GM11168 (cell line): ENCODE measurements around the gene PIAS4.

Source experiments
- in situ Hi-C: fragments of 300-500 bp; cut with MboI; formaldehyde crosslinking; loops from one replicate; pipeline ENCODE4 v1.12.0; 2022; ENCODE audit warnings: low sequenced_read_pairs; ENCODE audit not compliant: unreplicated experiment

PIAS4 gene

DNA sequence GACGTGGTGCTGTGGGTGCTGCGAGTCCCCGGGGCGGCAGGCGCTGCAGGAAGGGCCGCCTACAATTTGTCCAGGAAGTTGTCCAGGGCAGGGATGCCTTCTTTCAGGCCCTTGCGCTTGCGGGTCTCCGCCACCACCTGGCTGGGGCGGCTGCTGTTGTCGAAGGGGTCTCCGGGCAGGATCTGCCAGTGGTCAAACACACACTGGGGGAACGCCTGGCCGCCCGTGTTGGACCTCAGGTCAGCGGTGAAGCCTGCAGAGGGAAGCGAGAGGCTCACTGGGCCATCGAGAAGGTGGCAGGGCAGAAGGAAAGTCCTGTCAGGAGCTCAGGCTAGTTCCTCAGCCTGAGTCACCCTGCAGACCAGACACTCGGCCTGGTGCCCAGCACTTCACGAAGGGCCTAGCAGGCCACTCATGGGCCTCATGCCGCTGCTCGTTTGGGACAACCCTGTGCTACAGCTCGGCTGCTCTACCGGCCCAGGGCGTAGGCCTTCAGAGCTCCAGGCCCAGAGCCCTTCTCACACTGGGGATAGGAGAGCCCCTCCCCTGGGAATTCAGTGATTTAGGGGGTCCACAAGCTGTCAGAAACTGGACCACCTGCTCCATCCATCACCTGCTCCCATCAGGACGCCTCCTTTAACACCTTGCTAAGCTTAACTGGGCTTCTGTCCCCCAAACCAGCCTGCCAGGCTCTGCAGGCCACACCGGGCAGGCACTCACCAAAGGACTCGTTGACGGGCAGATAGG, 30.9 kb upstream of the PIAS4 start:
- in situ Hi-C loops: no loop called here

DNA sequence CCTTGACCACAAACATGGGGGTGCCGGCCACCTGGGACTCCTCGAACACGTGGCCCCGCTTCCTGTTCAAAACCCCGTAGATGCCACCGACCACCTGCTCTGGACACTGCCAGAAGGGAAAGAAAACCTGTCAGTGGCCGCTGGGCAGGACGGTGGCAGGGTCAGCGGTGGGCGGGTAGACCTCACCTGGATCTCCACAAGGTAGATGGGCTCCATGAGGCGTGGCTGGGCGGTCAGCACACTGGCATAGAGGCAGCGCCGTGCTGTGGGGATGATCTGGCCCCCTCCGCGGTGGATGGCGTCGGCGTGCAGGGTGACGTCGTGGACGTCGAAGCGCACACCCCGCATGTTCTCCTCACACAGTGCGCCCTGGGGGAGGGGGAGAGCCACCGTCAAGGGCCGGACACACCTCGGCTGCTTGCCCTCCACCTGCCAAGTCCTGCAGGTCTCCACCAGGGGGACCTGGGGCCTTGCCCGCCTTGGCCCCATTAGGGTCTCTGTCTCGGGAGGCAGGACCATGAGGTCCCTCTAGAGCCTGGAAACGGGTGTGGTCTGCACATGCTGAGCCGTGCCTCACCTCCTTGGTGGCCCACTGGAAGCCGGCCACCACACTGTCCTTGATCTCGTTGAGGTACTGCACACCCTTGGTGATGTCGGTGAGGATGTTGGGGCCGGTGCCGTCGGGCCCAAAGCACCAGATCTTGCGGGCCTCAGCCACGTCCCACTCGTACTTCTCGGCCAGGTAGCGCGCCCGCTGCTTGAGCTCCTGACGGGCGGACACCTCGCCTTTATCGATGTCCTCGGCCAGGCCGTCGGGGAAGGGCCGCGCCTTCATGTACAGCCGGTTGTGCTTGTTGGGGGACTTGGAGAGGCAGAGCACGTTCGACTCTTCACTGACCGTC, 30.0 kb upstream of the PIAS4 start:
- in situ Hi-C loops: no loop called here

DNA sequence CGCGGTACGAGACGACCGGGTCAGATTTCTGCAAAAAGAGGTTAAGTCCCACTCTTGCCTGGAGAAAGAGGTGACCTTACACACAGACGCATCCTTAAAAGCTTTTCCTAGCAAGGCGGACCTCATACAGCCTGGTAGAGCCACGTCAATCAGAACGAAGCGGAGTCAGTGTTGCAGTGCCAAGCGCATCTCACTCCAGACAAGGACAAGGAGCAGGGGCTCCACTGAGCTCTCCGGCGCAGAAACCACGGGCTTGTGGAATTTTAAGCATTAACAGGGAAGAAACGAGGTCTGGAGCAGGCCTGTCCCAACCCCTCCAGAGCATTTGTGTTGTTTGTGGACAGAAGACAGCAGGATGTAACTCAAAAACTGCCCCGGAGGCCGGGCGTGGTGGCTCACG, 29.4 kb upstream of the PIAS4 start:
- in situ Hi-C loops: no loop called here

DNA sequence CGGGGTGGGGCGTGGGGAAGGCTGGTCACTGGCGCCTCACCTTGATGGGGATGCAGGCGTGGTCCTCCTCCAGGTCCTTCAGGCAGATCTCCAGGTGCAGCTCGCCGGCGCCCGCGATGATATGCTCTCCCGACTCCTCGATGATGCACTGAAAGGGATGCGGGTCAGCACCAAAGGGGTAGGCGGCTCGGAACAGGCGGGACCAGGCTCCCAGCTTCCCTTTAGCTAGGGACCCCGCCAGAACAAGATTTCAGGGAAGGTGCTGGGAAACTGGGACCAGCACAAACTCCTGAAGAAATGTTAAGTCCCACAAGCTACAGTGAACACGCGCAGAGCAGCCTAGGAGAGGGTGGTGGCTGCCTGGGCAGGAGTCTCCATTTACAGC, 28.3 kb upstream of the PIAS4 start:
- in situ Hi-C loops: no loop called here

DNA sequence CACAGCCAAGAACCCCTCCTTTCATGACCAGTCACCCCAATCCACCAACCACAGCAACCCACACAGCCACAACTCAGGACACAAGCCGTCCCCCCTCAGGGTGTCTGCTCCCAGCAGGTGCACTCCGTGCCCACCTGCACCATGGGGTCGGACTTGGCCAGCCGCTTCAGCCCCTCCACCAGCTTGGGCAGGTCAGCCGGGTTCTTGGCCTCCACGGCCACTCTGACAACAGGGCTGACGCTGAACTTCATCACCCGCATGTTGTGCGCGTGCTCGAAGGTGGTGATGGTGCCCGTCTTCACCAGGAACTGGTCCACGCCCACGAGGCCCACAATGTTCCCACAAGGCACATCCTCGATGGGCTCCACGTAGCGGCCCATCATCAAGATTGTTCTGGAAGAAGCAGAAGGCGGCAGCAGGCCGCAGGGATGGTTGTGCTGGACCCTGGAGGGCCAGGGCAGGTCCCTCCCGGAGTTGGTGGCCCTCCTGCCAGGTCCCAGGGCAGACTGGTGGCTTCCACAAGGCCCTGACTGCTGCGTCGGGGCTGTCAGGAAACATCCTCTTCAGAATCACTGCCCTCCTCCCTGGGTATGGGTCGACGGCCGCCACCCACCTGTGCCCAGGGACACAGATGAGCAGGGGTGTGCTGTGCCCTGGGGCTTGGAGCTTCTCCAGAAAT, 27.7 kb upstream of the PIAS4 start:
- in situ Hi-C loops: no loop called here

DNA sequence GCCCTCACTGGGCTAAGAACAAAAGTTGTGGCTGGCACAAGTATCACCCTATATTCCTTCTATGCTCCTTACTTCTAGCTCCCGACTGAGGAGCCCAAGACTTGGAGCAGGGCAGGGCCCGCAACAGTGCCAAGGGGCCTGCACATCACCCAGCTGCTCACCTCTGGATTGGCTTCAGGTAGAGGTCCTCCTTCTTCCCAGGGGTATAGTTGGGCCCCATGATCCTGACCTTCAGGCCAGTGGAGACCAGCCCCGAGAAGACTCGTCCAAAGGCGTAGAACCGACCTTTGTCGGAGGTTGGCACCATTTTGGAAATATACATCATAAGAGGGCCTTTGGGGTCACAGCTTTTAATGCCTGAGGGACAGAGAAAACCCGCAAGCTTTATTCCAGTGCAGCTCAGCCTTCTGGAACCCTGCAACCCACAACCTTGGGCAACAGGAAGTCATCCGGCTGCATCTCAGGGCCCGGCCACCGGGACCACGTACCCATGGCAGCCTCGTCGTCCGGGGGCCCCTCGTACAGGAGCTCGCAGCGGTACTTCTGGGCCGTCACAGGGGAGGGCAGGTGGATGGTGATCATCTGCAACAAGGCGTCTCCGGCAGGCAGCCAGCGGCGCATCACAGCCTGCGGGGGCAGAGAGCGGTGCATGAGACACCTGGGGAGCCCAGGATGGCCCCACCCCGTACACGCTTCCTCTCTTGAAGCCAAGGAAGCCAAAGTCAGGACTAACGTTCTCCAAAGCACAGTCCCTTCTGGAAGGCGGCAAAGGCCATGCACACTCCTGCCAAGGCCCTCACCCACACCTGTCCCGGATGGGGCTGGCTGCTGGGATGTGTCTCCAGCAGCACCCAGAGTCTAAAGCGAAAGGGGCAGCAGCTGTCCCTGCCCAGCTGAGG, 26.9 kb upstream of the PIAS4 start:
- in situ Hi-C loops: no loop called here

DNA sequence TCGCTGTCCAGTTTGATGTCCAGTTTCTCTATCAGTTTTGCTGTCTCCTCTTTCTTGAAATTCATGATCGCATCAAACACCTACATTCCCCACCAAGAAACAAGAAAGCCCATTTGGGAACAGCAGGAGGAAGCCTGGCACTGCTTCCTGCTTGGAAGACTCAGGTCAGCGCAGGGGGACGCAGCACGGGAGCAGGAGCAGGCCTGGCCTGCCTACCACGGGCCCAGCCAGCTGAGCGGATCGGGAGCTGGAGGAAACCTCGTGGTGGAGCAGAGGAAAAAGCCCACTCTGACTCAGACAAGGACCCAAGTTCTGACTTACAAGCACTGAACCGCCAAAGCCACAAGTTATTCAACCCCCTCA, 26.2 kb upstream of the PIAS4 start:
- in situ Hi-C loops: no loop called here

DNA sequence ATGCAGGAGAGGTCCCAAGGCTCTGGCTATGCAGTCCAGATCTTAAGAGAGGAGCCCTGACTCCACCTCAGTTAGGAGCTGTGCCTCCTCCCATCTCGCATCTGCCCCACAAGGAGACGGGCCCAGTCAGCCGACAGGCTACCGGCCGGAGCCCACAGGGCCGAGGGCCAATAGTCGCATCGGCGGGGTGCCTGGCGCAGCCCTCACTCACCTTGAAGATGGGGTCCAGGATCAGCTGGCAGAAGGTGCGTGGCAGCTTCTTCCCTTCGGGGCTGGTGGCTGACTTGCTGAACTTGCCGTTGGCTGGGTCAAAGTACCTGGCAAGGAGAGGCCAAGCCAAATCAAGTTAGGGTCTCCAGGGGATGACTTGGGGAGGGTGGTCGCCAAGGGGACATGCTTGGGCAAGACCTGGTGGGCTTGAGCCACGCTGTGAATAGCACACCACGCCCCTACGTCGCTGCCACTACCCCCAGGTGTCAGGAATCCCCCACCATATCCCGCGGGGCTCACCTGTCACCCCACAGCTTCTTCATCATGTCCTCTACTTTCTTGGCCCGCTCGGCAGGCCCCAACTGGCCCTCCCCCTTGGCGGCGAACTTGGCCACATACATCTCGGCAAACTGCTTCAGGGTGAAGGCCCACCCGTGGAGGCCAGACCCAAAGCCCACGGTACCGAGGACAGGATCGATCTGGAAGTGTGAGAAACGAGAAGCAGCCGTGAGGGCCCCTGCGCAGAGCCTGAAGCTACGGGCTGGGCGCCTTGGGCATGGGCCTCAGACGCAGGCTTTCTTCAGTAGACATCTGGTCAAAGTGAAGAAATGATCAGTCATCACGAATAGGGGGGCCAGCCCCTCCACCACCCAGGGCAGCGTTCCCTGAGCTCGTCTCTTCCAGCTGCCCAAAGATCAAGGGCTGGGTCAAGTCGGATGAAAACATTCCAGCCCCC, 25.5 kb upstream of the PIAS4 start:
- in situ Hi-C loops: no loop called here

DNA sequence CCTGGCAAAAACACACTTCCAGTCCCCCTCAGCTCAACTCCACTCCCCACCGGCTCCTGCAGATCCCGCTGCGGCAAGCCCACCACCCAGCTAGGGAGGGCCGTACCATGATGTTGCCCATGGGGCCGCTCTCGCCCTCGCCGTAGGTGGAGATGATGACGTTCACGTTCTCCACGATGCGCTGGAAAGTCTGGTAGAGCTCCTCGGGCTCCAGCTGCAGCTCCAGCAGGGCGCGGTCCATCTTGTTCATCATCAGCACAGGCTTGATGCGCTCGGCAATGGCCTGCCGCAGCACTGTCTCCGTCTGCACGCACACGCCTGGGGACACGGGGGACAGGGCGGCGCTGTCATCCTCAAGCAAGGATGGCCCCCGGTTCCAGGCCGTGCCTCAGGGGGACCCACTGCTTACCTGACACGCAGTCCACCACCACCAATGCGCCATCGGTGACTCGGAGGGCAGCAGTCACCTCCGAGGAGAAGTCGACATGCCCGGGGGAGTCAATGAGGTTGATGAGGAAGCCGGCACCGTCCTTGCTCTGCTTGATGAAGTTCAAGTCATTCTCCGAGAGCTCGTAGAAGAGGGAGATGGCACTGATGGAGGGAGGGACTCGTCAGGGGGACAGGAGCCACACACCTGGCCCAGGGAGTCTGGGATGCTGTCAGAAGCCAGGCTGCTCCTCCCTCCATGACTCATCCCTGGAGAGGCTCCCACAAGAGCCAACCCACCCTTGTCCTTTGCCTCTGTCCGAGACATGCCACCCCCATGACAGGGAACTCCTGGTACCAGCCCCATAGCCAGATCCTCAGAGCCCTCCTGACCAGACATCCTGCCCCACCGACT, 24.6 kb upstream of the PIAS4 start:
- in situ Hi-C loops: no loop called here

DNA sequence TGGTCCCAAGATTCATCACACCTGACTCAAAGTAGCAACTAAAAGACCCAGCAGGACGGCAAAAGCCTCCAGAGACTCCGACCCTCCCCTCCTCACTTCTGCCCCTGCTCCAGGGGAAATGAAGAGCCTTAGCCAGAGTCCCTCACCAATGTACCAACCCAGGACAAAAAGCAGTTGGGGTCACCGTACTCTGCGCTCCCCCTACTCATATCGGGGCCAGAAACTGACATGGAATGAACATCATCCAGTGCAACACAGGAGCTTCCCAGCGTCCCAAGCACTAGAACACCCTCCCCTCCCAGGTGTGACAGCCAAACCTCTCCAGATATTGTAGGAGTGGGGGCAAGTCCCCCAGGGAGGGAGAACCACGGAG, 24.0 kb upstream of the PIAS4 start:
- in situ Hi-C loops: no loop called here

DNA sequence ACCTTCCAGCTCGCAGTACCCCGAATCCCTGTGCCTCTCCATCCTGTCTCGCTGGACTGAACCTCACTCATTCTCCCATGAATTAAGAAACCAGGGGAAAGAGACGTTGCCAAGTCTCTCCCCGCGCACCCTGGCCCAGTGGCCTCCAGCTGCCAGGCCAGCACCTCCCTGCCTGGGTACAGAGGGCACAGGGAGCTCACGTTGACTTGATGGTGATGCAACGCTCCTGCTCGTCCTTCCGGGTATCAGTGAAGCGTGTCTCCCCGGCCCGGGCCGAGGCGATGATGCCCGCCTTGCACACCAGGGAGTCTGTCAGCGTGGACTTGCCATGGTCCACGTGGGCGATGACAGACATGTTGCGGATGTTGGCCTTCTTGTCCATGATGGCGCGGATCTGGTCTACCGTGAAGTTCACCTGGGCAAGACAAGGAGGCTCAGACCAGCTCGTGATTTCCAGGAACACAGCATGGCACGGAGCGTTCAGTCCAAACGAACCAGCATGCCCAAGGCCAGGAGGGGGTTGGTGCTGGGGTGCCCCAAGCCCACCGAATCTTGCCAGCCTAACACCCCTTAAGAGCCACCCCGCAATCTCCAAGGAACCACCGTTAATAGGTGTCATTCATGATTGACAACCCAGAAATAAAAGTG, 23.5 kb upstream of the PIAS4 start:
- in situ Hi-C loops: no loop called here

DNA sequence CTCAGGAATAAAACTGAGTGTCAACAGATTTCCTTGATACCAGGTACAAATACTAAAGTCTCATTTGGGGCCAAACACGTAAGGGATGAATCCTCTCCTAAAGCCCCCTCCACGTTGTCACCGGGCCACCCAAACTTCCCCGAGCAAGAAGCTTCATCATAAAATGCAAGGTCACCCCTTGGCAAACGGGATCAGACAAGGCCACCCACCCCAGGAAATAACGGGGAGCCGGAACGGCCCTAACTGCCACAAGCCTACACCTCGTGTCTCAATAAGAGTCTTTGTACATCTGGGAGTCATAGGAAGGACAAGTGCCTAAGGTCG, 23.0 kb upstream of the PIAS4 start:
- in situ Hi-C loops: no loop called here

DNA sequence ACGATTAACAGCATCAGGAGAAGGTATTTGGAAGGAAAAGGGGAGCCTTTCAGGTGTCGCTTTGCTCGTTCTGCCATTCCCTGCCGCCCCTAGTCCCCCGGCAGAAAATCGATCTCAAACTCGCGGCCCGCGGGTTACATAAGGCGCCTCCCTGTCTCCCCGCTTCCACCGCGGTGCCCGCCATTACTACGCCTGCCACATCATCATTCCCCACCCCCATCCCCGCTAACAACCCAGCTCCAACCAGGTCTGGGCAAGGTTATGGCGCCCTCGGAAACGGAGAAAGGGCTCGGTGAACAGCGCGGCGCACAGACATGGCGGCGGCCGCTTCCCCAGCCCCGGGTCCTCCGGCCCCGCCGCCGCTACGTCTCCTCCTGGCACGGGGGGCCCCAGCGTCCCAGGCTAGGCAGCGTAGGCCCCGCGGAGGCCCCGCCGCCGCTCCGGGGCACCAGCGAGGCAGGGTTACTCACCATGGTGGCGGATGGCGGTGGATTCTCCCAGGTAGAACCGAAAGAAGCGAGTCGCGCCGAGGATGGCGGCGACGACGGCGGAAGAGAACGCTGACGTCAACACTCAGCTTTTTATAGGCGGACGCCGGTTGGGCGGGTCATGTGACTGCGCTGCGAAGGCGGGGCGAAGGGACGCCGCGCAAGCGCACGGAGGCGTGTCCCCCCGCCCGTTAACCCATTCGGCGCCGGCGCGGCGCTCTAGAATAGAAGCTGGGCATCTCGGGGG, 22.5 kb upstream of the PIAS4 start, which contains the start of gene EEF2:
EEF2 (minus strand) TSS at position 556 of the 735 bp plus-strand sequence; CDS start at position 473, 83 bp downstream.
- in situ Hi-C loops: no loop called here

DNA sequence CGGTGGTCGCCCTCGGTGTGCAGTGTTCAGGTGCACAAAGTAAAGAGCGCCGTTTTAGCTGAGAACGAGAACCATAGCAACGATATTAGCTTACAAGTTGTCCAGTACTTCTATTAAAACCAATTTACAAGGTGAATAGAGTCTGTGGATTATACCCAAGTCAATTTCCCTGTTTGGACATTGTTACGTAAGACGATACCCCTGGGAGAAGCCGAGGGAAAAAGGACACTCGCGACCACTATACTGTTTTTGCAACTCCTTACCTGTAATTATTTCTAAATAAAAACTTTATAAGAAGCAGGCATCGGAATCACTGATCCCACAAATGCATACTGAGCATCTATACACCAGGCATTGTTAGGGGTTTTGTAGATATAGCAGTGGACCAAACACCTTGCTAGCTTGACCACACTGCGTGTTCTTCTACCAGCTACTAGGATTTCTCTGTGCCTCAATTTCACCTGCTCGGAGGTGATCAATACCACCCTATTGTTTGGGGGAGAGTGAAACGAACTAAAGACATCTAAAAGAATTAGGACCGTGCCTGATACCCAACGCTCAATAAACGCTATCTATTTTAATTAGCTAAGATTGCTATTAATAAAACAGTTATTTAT, 21.8 kb upstream of the PIAS4 start:
- in situ Hi-C loops: no loop called here

DNA sequence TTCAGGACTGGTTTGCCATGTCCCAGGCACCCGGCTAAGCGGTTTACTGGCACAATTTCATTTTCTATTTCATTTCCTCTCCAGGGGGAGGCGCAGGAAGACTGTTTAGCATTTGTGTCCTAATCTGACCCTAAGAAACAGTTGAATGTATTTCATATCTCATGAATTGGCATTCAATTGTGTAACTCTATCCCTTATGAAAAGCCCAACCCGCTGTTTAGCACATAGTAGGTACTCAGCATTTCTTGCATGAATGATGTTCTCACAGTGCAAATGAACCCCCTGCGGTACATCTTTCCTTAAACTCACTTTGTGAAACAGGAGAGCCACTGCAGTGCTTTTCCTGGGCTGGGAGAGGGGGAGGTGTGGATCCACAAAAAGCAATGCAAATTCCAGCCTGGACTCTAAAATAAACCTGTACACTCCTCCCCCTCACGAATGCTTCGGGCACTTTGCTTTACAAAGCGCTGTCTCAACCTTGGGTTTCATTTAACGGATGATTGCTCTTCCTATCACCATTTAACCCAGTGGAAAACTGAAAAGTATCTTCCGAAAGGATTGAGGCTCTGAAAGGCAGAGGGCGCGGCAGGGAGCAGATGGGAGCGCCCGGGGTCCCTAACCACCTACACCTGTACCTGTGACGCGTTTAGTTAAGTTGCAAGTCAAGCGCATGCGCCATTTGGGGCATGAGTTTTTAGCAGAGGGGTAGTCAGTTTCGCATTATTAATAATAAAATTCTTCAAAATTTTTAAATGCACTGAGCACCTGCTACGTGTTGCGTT, 21.1 kb upstream of the PIAS4 start:
- in situ Hi-C loops: no loop called here
